ENCODE data around the gene CARNS1. TPM values are rescaled to one million over a fixed set of nuclear protein-coding genes. Genes with fewer than 3 reads are reported as not detected.

CARNS1 gene
- total and polyA plus RNA-seq, 12 donors, result 0.10 to 0.80 (median 0.35) TPM; not detected in 1

DNA sequence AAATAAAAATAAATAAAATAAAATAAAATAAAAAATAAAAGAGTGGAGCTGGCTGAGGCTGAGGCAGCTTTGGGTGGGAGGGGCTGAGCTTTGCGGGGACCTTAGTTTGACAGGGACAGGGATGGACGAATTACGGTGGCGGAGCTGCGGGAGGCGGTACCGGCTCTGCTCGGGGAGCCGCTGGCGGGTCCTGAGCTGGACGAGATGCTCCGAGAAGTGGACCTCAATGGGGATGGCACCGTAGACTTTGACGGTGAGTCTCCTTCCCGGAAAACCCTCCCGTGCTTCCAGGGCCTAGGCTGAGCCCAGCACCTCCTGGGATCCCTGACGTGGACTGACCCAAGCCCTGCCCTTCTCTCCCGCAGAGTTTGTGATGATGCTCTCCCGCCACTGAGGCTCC, 42.8 kb downstream of the CARNS1 start:
- no peak for DNase-seq
- intact Hi-C loops (cut with DNase I), result no loop called here
- 84 to 91% (median 86%) methylated on average over 14 to 19 of the region's 19 CpGs for WGBS, 4 donors
- H3K9me3 ChIP-seq (replicated peaks in 1 of 3), result no peaks in the 10 kb centered on the region
- no peak for TF ChIP-seq POLR2A (IDR thresholded peaks at IDR 0.05)
- no peak for TF ChIP-seq CTCF (IDR thresholded peaks at IDR 0.05)
- peaks cover under 1% of the 10 kb centered on the region in 2 donors for H3K4me1 ChIP-seq (replicated peaks in 1 of 2)
- H3K4me3 ChIP-seq, result no peak overlapping the region
- no peaks in the 10 kb centered on the region for H3K27me3 ChIP-seq
- no peaks in the 10 kb centered on the region for H3K36me3 ChIP-seq (replicated peaks in 1 of 2)
- no peak overlapping the region for H3K27ac ChIP-seq

- no peaks in the 10 kb centered on the region for H3K27me3 ChIP-seq
- peak in 1 of 6 experiments; percentile 34 for TF ChIP-seq CTCF (IDR thresholded peaks at IDR 0.05)
- TF ChIP-seq POLR2A (IDR thresholded peaks at IDR 0.05), result no peak
Observed at GRCh38 chr11:67463186-67463585, 47.7 kb downstream of the CARNS1 start.

DNA sequence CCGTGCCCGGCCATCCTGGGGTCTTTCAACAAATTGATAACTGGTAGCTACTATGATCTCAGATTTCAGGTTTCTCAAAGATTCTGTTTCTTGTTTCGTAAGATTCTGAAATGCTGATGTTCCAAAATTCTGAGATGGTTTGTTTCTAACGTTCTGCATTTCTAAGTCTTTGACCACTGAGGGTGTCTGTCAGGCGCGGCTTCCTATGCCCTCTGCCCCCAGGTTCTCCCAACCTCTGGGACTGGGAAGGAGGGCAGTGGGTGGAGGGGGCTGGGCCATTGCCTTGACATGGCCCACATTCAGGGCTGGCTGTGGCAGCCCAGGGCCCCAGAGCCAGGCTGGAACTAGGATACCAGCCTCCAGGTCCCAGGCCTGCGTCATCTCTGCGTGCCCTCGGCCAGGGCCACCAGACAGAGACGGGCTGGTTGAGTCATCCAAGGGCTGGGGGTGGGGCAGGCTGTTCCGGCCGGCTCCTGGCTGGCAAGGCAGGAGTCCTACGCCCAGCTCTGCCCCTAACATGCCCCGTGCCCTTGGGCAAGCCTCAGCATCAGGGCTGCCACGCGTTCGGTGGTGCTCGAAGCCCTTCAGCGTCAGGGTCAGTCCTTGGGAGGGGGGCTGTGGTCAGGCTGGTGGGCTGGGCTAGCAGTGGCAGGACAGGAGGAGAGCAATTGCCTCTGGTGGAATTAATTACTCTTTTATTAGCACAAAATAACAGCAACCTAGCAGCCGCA, 48.4 kb downstream of the CARNS1 start:
- peak; percentile 33 to 82 for TF ChIP-seq POLR2A (IDR thresholded peaks at IDR 0.05)
- TF ChIP-seq CTCF (IDR thresholded peaks at IDR 0.05), result no peak
- DNase-seq, result peak; percentile 96 to 98 (median 98)
- H3K36me3 ChIP-seq (replicated peaks in 1 of 2), result no peaks in the 10 kb centered on the region
- H3K4me1 ChIP-seq (replicated peaks in 1 of 2), result peaks cover 25 to 39% of the 10 kb centered on the region in 2 donors
- peak overlapping the region; percentile 90 to 98 (median 93) for H3K27ac ChIP-seq
- peak overlapping the region in 2 of 4 donors; percentile 52 to 74 for H3K4me3 ChIP-seq
- H3K9me3 ChIP-seq (replicated peaks in 1 of 3), result no peaks in the 10 kb centered on the region
- intact Hi-C loops (cut with DNase I), result no loop called here
- 38 to 57% (median 43%) methylated on average over 8 to 20 of the region's 20 CpGs for WGBS, 4 donors
- H3K27me3 ChIP-seq, result no peaks in the 10 kb centered on the region

More at GRCh38 chr11:67463186-67463585, 47.7 kb downstream of the CARNS1 start:
- Histone ChIP-seq H3K9me3 (replicated peaks in 1 of 3) (no peaks in the 10 kb centered on the region), H3K36me3 (replicated peaks in 1 of 2) (no peaks in the 10 kb centered on the region), H3K4me1 (replicated peaks in 1 of 2) (peaks cover 22 to 36% of the 10 kb centered on the region in 2 donors), H3K4me3 (no peak overlapping the region), H3K27ac (peak overlapping the region; percentile 90 to 98 (median 93))
- intact Hi-C loops (cut with DNase I), result no loop called here
- WGBS, 4 donors, result 54 to 69% (median 62%) methylated on average over 5 to 10 of the region's 10 CpGs
- DNase-seq, result peak in 3 of 7 donors; percentile 50 to 70 (median 59)

DNA sequence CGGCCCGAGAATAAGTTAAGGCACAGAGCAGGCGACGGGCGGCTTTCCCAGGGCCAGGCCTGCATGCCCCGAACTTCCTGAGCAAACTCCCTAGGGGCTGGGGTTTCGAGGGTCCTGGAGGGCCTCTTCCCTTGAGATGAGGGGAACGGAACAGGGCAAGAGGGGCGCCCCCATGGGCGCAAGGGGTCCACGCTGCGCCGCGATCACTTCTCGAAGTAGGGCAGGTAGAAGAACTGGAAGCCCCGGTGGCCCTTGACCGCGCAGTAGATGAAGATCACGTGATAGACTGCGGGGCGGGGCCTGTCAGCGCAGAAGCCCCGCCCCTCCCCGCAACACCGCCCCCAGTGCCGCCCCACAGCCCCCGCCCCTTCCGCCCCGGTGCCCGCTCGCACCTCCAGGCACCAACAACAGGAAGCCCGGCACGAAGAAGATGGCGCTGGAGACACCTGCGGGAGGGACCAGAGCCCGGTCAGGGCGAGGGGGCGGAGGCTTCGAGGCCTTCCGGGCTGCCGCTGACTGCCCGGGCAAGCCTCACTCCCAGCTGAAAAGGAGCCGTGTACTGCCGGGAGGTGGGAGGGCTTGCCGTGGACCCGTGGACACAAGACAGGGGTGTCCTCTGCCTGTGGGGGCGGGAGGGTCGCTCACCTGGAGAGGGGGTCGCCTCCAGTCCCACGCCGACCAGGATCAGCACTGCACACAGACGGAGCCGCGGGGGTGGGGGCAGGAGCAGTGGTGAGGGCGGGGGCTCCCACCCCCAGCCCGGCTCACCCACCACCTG, 49.1 kb downstream of the CARNS1 start:
- Histone ChIP-seq H3K4me3 (peak overlapping the region in 3 of 4 donors; percentile 37 to 74 (median 52)), H3K27ac (peak overlapping the region; percentile 90 to 98 (median 93)), H3K9me3 (replicated peaks in 1 of 3) (no peaks in the 10 kb centered on the region), H3K4me1 (replicated peaks in 1 of 2) (peaks cover 25 to 41% of the 10 kb centered on the region in 2 donors), H3K27me3 (no peaks in the 10 kb centered on the region), H3K36me3 (replicated peaks in 1 of 2) (no peaks in the 10 kb centered on the region)
- 0 to 19% (median 7%) methylated on average over 7 to 56 of the region's 56 CpGs for WGBS, 4 donors
- TF ChIP-seq CTCF (IDR thresholded peaks at IDR 0.05) (no peak), POLR2A (IDR thresholded peaks at IDR 0.05) (peak in 1 of 2 donors; percentile 68)
- intact Hi-C loops (cut with DNase I), result no loop called here
- DNase-seq, result peak; percentile 92 to 95 (median 94)
